Stimulated activated CD8-positive, alpha-beta memory T cell treated with anti-CD3 and anti-CD28 coated beads, Interleukin-12 subunit alpha, Interleukin-12 subunit beta, amount 100 ng/mL, for 24 hours (primary cell): Measurements from ENCODE around the gene CDK17.

Experiments
- DNase-seq: peaks from one replicate; pipeline ENCODE4 v3.0.0-alpha.2; 2020; ENCODE audit errors: extremely low read depth

The CDK17 gene

GRCh38 chr12:96265400-96265799, 134.8 kb downstream of the CDK17 start:
- no peak for DNase-seq

- no peak for DNase-seq
Observed at GRCh38 chr12:96263449-96263902, 136.8 kb downstream of the CDK17 start.

- no peak for DNase-seq
Observed at GRCh38 chr12:96261557-96261956, 138.7 kb downstream of the CDK17 start.

- DNase-seq, result no peak
Observed at GRCh38 chr12:96260644-96261043, 139.6 kb downstream of the CDK17 start.

- DNase-seq, result no peak
Observed at GRCh38 chr12:96260231-96260630, 140.0 kb downstream of the CDK17 start.

- no peak for DNase-seq
Observed at GRCh38 chr12:96258104-96258961, 141.9 kb downstream of the CDK17 start.

- DNase-seq, result no peak
Observed at GRCh38 chr12:96257550-96258103, 142.6 kb downstream of the CDK17 start.

- no peak for DNase-seq
Observed at GRCh38 chr12:96256672-96257361, 143.4 kb downstream of the CDK17 start.

- no peak for DNase-seq
Observed at GRCh38 chr12:96255077-96255476, 145.2 kb downstream of the CDK17 start.

GRCh38 chr12:96250119-96250685, 150.0 kb downstream of the CDK17 start:
- no peak for DNase-seq

- DNase-seq, result no peak
Observed at GRCh38 chr12:96249196-96250118, 150.8 kb downstream of the CDK17 start.

GRCh38 chr12:96248136-96248931, 151.9 kb downstream of the CDK17 start:
- no peak for DNase-seq

GRCh38 chr12:96247563-96247962, 152.7 kb downstream of the CDK17 start:
- no peak for DNase-seq

GRCh38 chr12:96246926-96247505, 153.2 kb downstream of the CDK17 start:
- no peak for DNase-seq

GRCh38 chr12:96244826-96245225, 155.4 kb downstream of the CDK17 start:
- DNase-seq, result no peak

GRCh38 chr12:96242597-96242996, 157.6 kb downstream of the CDK17 start:
- no peak for DNase-seq

GRCh38 chr12:96241846-96242256, 158.4 kb downstream of the CDK17 start:
- peak; percentile 20 for DNase-seq

GRCh38 chr12:96241431-96241830, 158.8 kb downstream of the CDK17 start:
- DNase-seq, result no peak

- DNase-seq, result no peak
Observed at GRCh38 chr12:96240656-96241055, 159.6 kb downstream of the CDK17 start.
